HG02943 (cell line): ENCODE results near the gene HMCES.
"Not testable (repeated sequence)": the region's sequence is repeated elsewhere in the genome, so short reads cannot be mapped to it uniquely, and the experiment has no call there.

Source experiments
- ATAC-seq: cut with Tn5 transposase; IDR thresholded peaks from one replicate; pipeline ENCODE4 v1.9.1; 2021; ENCODE audit warnings: mild to moderate bottlenecking, low read depth, moderate library complexity; ENCODE audit not compliant: unreplicated experiment

Gene HMCES

GRCh38 chr3:129343643-129344360 is 65.1 kb downstream of the HMCES start:
- no peak for ATAC-seq

- no peak for ATAC-seq
Observed at GRCh38 chr3:129344540-129345220, 66.0 kb downstream of the HMCES start.

- ATAC-seq, result no peak
Observed at GRCh38 chr3:129345281-129345680, 66.6 kb downstream of the HMCES start.

GRCh38 chr3:129345971-129346370 is 67.3 kb downstream of the HMCES start:
- ATAC-seq, result no peak

GRCh38 chr3:129346695-129347457 is 68.2 kb downstream of the HMCES start:
- ATAC-seq, result no peak

- no peak for ATAC-seq
Observed at GRCh38 chr3:129347458-129347845, 68.8 kb downstream of the HMCES start.

GRCh38 chr3:129348734-129349133 is 70.1 kb downstream of the HMCES start:
- no peak for ATAC-seq

GRCh38 chr3:129349169-129349568 is 70.5 kb downstream of the HMCES start:
- ATAC-seq, result not testable (repeated sequence)

GRCh38 chr3:129349791-129350190 is 71.1 kb downstream of the HMCES start:
- ATAC-seq, result no peak

GRCh38 chr3:129352045-129352444 is 73.4 kb downstream of the HMCES start:
- no peak for ATAC-seq

- no peak for ATAC-seq
Observed at GRCh38 chr3:129352650-129353588, 74.2 kb downstream of the HMCES start.

- no peak for ATAC-seq
Observed at GRCh38 chr3:129353589-129353941, 74.9 kb downstream of the HMCES start.
